ENCODE data around the gene TRPC4AP. TPM values are rescaled to one million over a fixed set of nuclear protein-coding genes. Genes with fewer than 3 reads are reported as not detected.

TRPC4AP gene
- total RNA-seq, 1 donor from 2014 or later, result 60.2 TPM

DNA sequence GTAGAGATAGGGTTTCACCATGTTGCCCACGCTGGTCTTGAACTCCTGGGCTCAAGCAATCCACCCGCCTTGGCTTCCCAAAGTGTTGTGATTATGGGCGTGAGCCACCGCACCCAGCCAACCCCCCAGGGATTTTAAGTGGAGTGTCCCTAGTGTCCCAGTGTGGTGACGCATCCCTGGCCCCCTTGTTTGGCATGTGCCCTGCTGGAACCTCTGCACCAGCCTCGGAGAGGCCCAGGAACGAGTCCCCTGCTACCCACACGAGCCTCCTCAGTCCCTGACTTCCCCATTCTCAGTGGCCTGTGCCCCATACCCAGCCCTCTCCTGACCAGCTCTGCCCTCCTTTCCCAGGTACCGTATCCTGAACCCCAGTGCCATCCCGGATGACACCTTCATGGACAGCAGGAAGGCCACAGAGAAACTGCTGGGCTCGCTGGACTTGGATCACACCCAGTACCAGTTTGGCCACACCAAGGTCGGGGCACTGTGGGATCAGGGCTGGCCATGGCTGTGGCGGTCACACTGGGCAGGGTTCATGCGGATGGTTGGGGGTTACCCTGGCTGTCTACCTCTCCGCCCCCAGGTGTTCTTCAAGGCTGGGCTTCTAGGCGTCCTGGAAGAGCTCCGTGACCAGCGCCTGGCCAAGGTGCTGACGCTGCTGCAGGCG is 99.7 kb downstream of the TRPC4AP start:
- no peak overlapping the region for H3K27ac Mint-ChIP-seq
- POLR2A ChIA-PET, result no interaction called here
- intact Hi-C loops (cut with micrococcal nuclease), result no loop called here
- no peak overlapping the region for H3K4me3 Mint-ChIP-seq
- CTCF ChIA-PET, result no interaction called here
- H3K4me1 Mint-ChIP-seq, result no peaks in the 10 kb centered on the region
- no peaks in the 10 kb centered on the region for H3K27me3 Mint-ChIP-seq
- ATAC-seq (ENCODE audit: low read depth), result no peak
- no peak for DNase-seq
- peaks cover 42% of the 10 kb centered on the region for H3K36me3 Mint-ChIP-seq (ENCODE audit: low read depth)
- H3K9me3 Mint-ChIP-seq, result no peaks in the 10 kb centered on the region
- TF ChIP-seq, protein P1, sequence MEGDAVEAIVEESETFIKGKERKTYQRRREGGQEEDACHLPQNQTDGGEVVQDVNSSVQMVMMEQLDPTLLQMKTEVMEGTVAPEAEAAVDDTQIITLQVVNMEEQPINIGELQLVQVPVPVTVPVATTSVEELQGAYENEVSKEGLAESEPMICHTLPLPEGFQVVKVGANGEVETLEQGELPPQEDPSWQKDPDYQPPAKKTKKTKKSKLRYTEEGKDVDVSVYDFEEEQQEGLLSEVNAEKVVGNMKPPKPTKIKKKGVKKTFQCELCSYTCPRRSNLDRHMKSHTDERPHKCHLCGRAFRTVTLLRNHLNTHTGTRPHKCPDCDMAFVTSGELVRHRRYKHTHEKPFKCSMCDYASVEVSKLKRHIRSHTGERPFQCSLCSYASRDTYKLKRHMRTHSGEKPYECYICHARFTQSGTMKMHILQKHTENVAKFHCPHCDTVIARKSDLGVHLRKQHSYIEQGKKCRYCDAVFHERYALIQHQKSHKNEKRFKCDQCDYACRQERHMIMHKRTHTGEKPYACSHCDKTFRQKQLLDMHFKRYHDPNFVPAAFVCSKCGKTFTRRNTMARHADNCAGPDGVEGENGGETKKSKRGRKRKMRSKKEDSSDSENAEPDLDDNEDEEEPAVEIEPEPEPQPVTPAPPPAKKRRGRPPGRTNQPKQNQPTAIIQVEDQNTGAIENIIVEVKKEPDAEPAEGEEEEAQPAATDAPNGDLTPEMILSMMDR (IDR thresholded peaks at IDR 0.05), result no peak

DNA sequence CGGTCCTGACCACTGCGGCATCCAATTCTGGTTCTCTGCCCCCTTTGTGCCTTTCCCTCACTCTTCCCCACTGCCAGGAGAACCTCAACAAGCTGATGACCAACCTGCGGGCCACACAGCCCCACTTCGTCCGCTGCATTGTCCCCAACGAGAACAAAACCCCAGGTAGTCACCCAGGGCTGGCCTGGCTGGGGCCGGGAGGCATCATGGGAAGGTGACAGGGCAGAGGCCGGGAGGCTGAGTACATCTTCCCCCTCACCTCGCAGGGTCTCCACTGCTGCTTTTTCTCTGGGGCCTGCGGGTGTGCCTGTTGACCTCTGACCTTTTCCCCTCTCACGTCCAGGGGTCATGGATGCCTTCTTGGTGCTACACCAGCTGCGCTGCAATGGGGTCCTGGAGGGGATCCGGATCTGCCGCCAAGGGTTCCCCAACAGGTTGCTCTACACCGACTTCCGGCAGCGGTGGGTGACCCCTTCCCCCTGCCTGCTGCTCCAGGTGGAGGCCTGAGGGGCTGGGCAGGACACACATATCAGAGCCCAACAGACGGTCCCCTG is 101.9 kb downstream of the TRPC4AP start:
- H3K9me3 Mint-ChIP-seq, result no peaks in the 10 kb centered on the region
- ATAC-seq (ENCODE audit: low read depth) (no peak), DNase-seq (no peak)
- no peaks in the 10 kb centered on the region for H3K4me1 Mint-ChIP-seq
- H3K27me3 Mint-ChIP-seq, result no peaks in the 10 kb centered on the region
- H3K4me3 Mint-ChIP-seq, result no peak overlapping the region
- TF ChIP-seq, protein P1 (IDR thresholded peaks at IDR 0.05), result no peak
- ChIA-PET CTCF (no interaction called here), POLR2A (no interaction called here)
- intact Hi-C loops (cut with micrococcal nuclease), result no loop called here
- no peak overlapping the region for H3K27ac Mint-ChIP-seq
- peaks cover 20% of the 10 kb centered on the region for H3K36me3 Mint-ChIP-seq (ENCODE audit: low read depth)

DNA sequence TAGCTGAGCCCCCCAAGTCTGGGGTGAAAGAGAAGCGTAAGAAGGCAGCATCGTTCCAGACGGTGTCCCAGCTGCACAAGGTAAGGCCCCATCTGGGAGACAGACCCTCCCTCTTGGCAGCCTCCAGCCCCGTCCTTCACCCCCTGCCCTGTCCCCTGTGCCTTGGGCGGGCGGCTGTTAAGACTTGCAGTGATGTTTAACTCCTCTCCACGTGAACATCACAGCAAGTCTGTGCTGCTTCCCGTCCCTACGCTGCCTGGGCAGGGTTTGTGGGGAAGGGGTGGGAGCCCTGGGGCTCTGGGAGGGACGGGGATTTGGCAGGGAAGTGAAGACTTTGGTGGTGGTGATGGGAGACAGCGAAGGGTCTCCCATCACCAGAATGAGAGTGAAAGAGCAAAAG is 102.4 kb downstream of the TRPC4AP start:
- Mint-ChIP-seq H3K27me3 (no peaks in the 10 kb centered on the region), H3K4me1 (no peaks in the 10 kb centered on the region), H3K4me3 (no peak overlapping the region), H3K27ac (no peak overlapping the region), H3K36me3 (ENCODE audit: low read depth) (peaks cover 19% of the 10 kb centered on the region), H3K9me3 (no peaks in the 10 kb centered on the region)
- CTCF ChIA-PET, result no interaction called here
- intact Hi-C loops (cut with micrococcal nuclease), result no loop called here
- TF ChIP-seq, protein P1 (IDR thresholded peaks at IDR 0.05), result no peak
- ATAC-seq (ENCODE audit: low read depth) (no peak), DNase-seq (no peak)
- POLR2A ChIA-PET, result no interaction called here

DNA sequence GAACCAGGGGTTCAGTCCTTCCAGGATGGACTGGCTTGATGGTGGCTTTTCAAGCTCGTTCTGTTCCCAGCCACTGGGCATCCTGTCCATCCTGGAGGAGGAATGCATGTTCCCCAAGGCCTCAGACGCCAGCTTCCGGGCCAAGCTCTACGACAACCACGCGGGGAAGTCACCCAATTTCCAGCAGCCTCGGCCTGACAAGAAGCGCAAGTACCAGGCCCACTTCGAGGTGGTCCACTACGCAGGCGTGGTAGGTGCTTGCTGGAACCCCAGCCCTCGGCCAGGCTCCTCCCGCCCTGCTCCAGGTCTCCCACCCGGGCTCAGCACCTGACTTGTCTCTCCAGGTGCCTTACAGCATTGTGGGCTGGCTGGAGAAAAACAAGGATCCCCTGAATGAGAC is 102.9 kb downstream of the TRPC4AP start:
- ChIA-PET POLR2A (no interaction called here), CTCF (no interaction called here)
- Mint-ChIP-seq H3K4me3 (no peak overlapping the region), H3K9me3 (no peaks in the 10 kb centered on the region), H3K36me3 (ENCODE audit: low read depth) (peaks cover 15% of the 10 kb centered on the region), H3K4me1 (no peaks in the 10 kb centered on the region), H3K27me3 (peaks cover 2% of the 10 kb centered on the region), H3K27ac (no peak overlapping the region)
- intact Hi-C loops (cut with micrococcal nuclease), result no loop called here
- TF ChIP-seq, protein P1 (IDR thresholded peaks at IDR 0.05), result no peak
- DNase-seq, result no peak
- ATAC-seq (ENCODE audit: low read depth), result no peak

DNA sequence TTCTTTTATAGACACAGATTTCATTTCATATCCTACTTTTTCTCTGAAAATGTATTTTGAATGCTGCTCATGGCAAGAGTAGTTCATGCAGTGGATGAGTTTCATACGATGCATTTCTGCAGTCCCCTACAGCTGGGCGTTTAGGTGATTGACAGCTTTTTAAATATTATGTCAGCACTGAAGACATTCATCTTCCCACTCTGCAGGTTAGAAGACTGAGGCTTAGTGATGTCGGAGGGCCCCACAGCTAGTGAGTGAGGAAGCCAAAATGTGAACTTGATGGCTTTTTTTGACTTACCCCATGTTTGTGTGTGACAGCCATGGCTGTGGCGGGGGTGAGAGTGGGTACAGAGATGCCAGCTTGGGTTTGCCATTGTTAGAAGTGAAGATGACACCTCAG is 103.5 kb downstream of the TRPC4AP start:
- Mint-ChIP-seq H3K4me1 (no peaks in the 10 kb centered on the region), H3K9me3 (no peaks in the 10 kb centered on the region), H3K27ac (no peak overlapping the region), H3K27me3 (peaks cover 2% of the 10 kb centered on the region), H3K36me3 (ENCODE audit: low read depth) (peaks cover 11% of the 10 kb centered on the region), H3K4me3 (no peak overlapping the region)
- intact Hi-C loops (cut with micrococcal nuclease), result no loop called here
- ATAC-seq (ENCODE audit: low read depth), result no peak
- CTCF ChIA-PET, result no interaction called here
- no peak for DNase-seq
- TF ChIP-seq, protein P1 (IDR thresholded peaks at IDR 0.05), result no peak
- POLR2A ChIA-PET, result no interaction called here
